Activated T-helper 1 cell treated with anti-CD3 and anti-CD28 coated beads, Interleukin-2, amount 50 U/mL, for 16 hours (primary cell): ENCODE results near the gene GAS6.
"Not testable (repeated sequence)": the region's sequence is repeated elsewhere in the genome, so short reads cannot be mapped to it uniquely, and the experiment has no call there.

ENCODE experiments used
- DNase-seq, 2 donors: peaks; one replicate each; pipeline ENCODE4 v3.0.0-alpha.2; 2020; ENCODE audit warnings: low read depth in 1 of 2, low spot score in 1 of 2

GAS6 gene

GRCh38 chr13:113811081-113811928 lies 52.6 kb downstream of the GAS6 start:
- no peak for DNase-seq

- no peak for DNase-seq
These were observed 53.2 kb downstream of the GAS6 start for GRCh38 chr13:113810640-113811039.

GRCh38 chr13:113809934-113810333 lies 53.9 kb downstream of the GAS6 start:
- no peak for DNase-seq

GRCh38 chr13:113808058-113808834 lies 55.6 kb downstream of the GAS6 start:
- DNase-seq = no peak

- DNase-seq = no peak
These were observed 57.4 kb downstream of the GAS6 start for GRCh38 chr13:113806526-113806925.

- DNase-seq = no peak
These were observed 57.8 kb downstream of the GAS6 start for GRCh38 chr13:113806104-113806471.

- no peak for DNase-seq
These were observed 58.3 kb downstream of the GAS6 start for GRCh38 chr13:113805431-113806103.

- DNase-seq = no peak
These were observed 59.0 kb downstream of the GAS6 start for GRCh38 chr13:113804703-113805430.

- no peak for DNase-seq
These were observed 59.7 kb downstream of the GAS6 start for GRCh38 chr13:113804017-113804702.

- DNase-seq = no peak
These were observed 60.4 kb downstream of the GAS6 start for GRCh38 chr13:113803409-113804016.

GRCh38 chr13:113802761-113803160 lies 61.1 kb downstream of the GAS6 start:
- no peak for DNase-seq

GRCh38 chr13:113802090-113802531 lies 61.8 kb downstream of the GAS6 start:
- no peak for DNase-seq

- no peak for DNase-seq
These were observed 62.5 kb downstream of the GAS6 start for GRCh38 chr13:113801289-113801961.

GRCh38 chr13:113800576-113800926 lies 63.3 kb downstream of the GAS6 start:
- DNase-seq = no peak

GRCh38 chr13:113798200-113798811 lies 65.6 kb downstream of the GAS6 start:
- DNase-seq = no peak

- no peak for DNase-seq
These were observed 66.8 kb downstream of the GAS6 start for GRCh38 chr13:113796964-113797676.

- no peak for DNase-seq
These were observed 67.5 kb downstream of the GAS6 start for GRCh38 chr13:113796211-113796963.

GRCh38 chr13:113795362-113795761 lies 68.5 kb downstream of the GAS6 start:
- not testable (repeated sequence) for DNase-seq
